GM12872 (cell line): ENCODE measurements around the gene OXCT1.

Source experiments
- TF ChIP-seq, protein P1 (sequence below): IDR thresholded peaks from 3 replicates; pipeline ENCODE4 v1.5.1; 2011; ENCODE audit warnings: low read depth, mild to moderate bottlenecking, low read length, moderate library complexity; ENCODE audit not compliant: insufficient read depth

Gene OXCT1

DNA sequence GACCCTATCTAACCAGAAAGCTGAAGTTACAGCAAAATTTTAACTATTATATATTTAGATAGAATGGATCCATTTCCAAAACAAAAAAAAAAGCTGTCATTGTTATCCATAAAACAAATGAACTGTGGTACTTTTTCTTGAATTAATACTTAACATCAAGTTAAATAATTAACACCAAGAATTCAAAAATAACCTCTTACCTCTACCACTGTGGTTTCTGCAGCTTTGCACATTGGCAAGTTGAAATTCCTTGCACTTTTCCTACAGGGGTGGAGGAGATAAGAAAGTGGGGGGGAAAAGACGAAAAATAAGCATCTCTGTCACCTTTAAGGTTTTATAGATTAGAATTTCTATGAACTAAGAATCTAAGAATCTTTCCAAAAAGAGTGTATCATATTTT is 30.0 kb downstream of the OXCT1 start:
- TF ChIP-seq, protein P1, sequence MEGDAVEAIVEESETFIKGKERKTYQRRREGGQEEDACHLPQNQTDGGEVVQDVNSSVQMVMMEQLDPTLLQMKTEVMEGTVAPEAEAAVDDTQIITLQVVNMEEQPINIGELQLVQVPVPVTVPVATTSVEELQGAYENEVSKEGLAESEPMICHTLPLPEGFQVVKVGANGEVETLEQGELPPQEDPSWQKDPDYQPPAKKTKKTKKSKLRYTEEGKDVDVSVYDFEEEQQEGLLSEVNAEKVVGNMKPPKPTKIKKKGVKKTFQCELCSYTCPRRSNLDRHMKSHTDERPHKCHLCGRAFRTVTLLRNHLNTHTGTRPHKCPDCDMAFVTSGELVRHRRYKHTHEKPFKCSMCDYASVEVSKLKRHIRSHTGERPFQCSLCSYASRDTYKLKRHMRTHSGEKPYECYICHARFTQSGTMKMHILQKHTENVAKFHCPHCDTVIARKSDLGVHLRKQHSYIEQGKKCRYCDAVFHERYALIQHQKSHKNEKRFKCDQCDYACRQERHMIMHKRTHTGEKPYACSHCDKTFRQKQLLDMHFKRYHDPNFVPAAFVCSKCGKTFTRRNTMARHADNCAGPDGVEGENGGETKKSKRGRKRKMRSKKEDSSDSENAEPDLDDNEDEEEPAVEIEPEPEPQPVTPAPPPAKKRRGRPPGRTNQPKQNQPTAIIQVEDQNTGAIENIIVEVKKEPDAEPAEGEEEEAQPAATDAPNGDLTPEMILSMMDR: no peak

DNA sequence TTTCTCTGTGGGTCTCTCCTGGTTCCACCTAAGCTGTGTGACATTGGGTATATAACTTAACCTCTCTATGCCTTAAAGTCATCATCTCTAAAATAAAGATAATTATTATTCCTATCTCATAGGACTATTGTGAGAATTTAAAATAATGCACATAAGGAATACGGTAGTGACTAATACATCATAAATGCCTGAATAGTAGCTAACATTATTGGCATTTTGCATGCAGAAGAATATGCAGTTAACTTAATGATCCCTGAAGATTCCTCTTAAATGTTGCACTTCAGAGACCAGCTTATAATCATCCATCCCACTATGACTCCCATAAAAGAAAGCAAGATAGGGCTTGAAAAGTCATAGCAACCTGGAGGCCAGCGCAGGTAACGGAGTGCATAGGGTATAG is 32.4 kb downstream of the OXCT1 start:
- TF ChIP-seq, protein P1: no peak

DNA sequence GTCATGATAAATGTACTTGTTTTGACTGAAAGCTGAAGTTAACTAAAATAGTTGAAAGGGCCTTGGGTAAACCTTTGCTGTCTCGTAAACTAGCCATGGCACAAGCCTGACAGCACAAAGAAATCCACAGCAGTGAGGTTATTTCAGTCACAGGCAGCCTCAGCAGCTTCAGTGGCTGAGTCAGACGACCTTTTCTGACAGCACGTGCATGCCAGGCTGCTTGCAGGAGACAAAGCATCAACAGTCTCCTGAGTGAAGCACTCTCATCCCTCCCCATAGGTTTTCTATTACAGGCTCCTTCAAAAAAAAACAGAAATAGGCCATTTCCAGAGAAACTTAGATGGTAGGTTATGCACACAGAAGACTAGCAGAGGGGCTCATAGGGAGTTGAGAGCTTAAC is 34.6 kb downstream of the OXCT1 start:
- TF ChIP-seq, protein P1: no peak

DNA sequence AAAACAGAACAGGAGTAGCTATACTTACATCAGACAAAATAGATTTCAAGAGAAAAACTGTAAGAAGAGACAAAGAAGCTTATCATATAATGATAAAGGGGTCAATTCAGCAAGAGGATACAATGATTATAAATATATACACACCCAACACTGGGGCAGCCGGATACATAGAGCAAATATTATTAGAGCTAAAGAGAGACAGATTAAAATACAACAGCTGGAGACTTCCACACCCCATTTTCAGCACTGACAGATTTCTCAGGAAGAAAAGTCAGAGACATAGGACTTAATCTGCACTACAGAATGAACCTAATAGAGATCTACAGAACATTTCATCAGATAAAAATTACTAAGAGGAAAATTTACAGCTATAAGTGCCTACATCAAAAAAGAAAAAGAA is 35.7 kb downstream of the OXCT1 start:
- TF ChIP-seq, protein P1: no peak

DNA sequence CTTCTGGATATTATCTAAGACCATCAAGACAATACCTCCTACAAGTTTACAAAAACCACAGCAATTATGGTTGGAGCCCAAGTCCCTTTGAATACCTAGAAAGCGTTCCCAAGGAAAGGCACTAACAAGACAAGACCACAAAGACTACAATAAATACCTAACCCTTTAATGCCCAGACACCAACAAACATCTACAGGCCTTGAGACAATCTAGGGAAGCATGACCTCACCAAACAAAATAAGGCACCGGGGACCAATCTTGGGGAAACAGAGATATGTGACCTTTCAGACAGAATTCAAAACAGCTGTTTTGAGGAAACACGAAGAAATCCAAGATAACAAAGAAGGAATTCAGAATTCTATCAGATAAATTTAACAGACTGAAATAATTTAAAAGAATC is 37.8 kb downstream of the OXCT1 start:
- TF ChIP-seq, protein P1: no peak

DNA sequence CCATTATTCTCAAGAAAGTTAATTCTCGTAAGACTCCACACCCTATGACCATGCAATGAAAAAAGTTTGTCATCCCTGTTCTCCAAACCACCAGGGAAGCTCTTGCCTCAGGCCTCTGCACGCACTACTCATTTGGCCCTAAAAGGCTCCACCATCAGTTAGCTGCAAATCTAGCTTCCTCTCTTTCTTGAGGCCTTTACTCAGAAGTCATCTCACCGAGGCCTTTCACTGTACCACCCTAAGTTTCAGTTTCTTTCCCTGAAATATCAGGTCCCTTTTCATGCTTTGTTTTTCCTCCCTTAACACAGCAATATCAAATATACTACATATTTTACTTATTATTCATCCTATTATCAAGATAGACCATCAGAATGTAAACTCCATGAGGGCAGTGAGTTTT is 39.1 kb downstream of the OXCT1 start:
- TF ChIP-seq, protein P1: no peak

DNA sequence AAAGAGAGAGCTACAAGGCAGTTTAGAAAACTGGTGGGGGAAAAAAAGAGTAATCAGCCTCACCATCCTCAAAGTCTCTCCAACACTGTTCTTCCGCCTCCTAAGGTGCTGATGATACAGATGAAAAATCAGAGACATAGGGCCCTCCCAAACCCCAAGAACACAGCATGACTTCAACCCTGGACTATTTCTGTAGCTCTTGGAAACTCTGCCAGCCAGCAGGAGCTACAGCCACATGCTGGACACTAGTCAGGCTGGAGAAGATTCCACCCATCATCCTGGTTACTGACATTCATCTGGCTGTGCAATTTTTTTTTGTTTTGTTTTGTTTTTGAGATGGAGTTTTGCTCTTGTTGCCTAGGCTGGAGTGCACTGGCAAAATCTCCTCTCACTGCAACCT is 42.4 kb downstream of the OXCT1 start:
- TF ChIP-seq, protein P1: no peak

DNA sequence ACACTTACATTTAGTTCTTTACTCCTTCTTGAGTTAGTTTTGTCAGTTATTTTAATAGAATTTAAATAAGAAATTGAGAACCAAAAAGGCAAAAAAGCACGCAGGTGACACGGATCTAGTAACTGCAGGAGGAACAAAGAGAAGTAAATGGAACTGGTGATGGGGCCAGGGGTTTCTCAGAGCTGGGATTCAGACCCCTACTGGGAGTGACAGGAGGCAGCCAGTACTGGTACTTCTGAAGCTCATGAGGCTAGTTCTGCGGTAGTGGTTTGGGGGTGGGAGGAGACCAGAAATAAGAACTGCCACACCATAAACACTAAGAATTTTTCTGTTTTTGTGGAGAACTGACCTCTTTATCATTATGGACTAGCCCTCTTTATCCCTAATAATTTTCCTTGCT is 48.2 kb downstream of the OXCT1 start:
- TF ChIP-seq, protein P1: no peak
